Inflammatory macrophage treated with lipopolysaccharide for 1 hour (primary cell): ENCODE results near the gene SPATA21.
A peak's percentile ranks its signal among the peaks of the same experiment; 100 is the strongest.
"Not testable (repeated sequence)": the region's sequence is repeated elsewhere in the genome, so short reads cannot be mapped to it uniquely, and the experiment has no call there.

Source experiments
- DNase-seq, 2 donors: peaks; one replicate each; pipeline ENCODE4 v3.0.0-alpha.2; 2020 to 2022

Gene SPATA21, protein sequence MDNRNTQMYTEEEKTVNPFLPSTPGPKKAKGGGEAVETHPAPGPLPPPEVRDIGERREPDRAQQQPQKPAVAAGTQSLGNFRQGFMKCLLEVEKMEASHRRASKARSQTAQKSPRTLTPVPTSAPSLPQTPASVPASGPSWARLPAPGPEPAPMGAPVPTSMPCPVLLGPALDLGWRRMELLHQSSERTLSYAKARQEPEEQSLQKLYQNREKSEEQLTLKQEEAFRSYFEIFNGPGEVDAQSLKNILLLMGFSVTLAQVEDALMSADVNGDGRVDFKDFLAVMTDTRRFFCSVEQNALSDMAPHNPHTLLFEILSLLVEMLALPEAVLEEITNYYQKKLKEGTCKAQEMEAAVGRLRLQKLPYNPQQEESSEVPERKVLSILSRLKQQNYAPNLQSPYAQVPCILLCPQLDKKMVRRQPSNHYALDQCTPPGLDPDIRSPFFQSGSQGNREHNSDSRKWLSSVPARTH

GRCh38 chr1:16436946-16437474 lies at the start of gene SPATA21:
SPATA21 (minus strand) TSS chr1:16437424; CDS start chr1:16431371, 6,053 bp downstream.
- no peak for DNase-seq

GRCh38 chr1:16487011-16487410 lies 49.8 kb upstream of the SPATA21 start:
- DNase-seq: not testable (repeated sequence)

- not testable (repeated sequence) for DNase-seq
Measured at GRCh38 chr1:16486316-16486715, 49.1 kb upstream of the SPATA21 start.

GRCh38 chr1:16484931-16485330 lies 47.7 kb upstream of the SPATA21 start:
- DNase-seq: no peak

- DNase-seq: no peak
Measured at GRCh38 chr1:16484501-16484835, 47.2 kb upstream of the SPATA21 start.

GRCh38 chr1:16483639-16484500 lies 46.6 kb upstream of the SPATA21 start:
- DNase-seq: not testable (repeated sequence)

DNA sequence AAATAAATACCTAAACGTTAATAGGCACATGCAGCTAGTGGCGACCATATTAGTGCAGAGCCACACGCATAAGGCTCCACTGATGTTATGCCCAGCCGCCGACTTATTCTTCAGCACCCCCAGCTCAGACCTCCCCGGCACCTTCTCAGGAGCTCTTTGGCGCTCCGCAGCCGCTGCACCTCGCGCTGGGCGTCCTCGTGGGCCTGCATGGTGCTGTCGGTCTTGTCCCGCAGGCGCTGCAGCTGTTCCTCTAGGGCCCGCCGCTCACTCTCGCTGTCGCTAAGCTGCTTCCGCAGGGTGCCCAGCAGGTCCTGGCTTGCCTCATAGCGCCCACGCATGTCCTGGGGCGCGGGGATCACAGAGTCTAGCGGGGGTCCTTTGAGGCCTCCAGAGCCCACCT lies 45.9 kb upstream of the SPATA21 start:
- not testable (repeated sequence) for DNase-seq

GRCh38 chr1:16478091-16478490 lies 40.9 kb upstream of the SPATA21 start:
- no peak for DNase-seq

DNA sequence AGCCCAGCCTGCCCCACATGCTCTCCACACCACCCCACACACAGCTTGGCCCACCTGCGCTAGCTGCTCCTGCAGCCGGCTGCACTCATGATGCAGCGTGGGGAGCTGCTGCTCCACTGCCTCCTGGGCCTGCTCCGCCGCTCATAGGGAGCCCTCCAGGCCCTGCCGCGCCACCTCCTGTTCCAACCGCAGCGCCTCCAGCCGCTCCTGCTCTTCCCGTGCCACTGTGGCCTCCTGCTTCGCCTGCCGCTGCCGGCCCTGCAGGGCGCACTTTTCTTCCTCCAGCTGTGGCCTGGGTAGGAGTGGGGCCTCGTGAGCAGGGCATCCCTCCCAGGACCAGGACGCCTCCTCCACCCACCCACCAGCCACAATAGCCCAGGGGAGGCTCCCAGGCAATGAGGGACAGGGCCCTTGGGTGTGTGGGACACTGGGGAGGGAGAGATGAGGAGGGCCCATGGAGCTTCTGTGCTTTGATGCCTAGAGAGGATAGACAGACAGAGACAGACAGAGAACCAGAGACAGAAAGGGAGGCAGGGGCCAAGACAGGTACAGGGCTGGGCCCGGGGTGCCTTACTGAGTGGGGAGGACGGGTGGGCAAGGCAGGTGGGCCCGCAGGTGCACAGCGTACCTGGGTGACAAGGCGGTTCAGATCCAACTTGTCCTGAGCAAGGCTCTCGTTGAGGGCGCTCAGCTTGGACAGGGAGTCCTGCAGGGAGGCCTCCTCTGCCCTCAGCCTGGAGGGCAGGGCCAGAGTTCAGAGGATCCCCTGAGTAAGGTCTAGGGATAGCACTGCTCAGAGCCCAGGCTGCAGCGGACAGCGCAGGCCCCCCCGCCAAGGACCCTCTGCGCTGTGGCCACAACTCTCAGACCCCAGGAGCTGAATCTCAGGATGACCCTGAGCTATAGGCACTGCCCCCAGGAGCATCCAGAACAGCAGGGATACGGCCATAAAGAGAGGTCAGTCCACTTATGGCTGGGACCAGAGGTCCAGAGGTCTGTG lies 38.8 kb upstream of the SPATA21 start:
- not testable (repeated sequence) for DNase-seq

- DNase-seq: not testable (repeated sequence)
Measured at GRCh38 chr1:16474891-16475290, 37.7 kb upstream of the SPATA21 start.

DNA sequence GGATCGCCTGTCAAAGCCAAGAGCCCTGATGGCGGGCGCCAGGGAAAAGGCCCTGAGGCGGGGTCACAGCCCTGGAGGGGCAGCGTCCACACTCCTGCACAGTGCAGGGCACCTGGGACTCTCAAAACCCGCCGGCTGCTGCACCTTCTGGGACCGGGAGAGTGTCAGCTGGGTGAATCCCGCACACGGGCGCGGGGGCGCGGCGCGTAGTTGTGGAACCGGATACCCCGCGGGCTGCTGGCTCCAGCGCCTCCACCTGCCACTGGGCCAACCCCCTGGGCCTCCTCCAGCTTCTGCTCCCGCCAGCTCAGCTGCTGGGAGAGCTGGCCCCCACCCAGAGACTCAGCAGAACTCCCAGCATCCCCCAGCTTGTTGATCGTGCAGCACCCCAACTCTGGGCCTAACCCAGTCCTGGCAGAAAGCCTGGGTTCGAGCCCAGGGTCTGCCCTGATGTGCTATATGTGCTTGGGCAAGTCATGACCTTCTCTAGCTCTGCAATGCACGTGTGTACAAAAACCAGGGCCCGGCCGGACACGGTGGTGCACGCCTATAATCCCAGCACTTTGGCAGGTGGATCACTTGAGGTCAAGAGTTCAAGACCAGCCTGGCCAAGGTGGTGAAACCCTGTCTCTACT lies 37.1 kb upstream of the SPATA21 start:
- no peak for DNase-seq

- no peak for DNase-seq
Measured at GRCh38 chr1:16468558-16468957, 31.3 kb upstream of the SPATA21 start.

- no peak for DNase-seq
Measured at GRCh38 chr1:16464917-16465625, 27.8 kb upstream of the SPATA21 start.

DNA sequence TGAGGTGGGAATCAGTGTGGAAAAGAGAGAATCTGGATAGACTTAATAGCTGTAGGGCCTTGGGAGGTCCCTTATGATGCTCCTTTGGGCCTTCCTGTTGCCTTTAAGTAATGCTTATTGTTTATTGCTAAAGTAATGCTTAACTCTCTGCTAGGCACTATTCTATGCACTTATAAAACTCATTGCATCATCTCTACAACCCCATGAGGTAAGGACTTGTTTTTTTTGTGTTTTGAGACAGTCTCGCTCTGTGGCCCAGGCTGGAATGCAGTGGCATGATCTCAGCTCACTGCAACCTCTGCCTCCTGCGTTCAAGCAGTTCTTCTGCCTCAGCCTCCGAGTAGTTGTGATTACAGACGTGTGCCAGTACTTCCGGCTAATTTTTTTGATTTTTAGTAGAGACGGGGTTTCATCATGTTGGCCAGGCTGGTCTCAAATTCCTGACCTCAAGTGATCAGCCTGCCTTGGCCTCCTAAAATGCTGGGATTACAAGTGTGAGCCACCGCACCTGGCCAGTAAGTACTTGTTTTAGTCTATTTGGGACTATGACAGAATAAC lies 25.6 kb upstream of the SPATA21 start:
- DNase-seq: no peak

DNA sequence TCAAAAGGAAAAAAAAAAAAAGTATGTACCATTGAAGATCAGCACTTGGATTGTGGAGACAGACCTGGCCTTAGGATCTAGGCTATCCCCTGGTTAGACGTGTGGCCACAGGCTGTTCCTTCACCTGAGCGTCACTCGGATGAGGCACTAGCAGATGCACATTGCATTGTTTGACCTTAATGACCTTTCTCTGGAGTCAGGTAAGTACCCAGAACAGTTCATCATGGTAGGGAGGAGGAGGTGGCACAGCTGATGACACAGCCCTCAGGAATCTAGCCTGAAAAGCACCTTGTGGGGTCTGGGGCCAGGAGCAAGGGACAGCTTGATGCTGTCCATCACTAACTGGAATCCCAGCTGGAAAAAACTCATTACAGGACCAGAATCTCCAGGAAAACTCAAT lies 24.5 kb upstream of the SPATA21 start:
- DNase-seq: no peak

DNA sequence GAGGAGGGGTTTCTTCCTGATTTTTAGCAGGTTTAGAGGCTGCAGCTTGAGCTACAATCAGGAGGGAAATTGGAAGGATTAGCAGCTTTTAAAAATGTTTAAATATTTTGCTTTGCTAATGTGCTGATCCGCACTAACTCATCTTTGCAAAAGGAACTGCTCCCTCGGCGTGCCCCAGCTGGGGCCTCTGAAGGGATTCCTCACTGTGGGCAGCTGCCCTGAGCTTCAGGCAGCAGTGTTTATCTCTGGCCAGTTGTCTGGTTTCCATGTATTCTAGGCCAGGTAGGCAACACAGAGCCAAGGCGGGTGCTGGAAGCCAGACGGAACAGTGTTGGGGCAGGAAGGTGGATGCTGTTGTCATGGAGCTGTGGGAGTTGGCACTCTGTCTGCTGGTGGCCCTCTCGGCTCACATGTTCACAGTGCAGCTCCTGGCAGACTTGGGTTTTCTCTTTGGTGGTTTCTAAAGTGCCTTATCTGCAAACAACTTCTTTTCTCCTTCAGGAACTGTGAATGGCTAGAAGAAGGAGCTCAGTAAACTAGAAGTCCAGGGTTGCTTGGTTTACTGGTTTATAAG lies 22.2 kb upstream of the SPATA21 start:
- DNase-seq: no peak

DNA sequence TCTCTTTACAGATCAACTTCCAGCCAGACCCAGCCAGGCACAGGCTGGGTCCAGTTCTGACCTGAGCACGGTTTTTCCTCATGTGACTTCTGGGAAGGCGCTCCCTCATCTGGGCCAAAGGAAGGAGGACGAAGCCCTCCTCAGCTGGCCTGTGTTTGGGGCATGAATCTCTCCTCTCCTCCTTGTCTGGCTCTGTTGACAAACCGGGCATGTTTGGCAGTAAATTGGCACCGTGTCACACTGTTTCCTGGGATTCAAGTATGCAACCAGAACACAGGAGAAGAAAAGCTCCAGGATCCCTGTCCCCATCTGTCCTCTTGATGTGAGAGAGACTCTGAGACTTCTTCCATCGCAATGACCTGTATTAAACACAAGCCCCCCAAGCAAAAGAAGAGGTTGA lies 21.6 kb upstream of the SPATA21 start:
- DNase-seq: no peak

DNA sequence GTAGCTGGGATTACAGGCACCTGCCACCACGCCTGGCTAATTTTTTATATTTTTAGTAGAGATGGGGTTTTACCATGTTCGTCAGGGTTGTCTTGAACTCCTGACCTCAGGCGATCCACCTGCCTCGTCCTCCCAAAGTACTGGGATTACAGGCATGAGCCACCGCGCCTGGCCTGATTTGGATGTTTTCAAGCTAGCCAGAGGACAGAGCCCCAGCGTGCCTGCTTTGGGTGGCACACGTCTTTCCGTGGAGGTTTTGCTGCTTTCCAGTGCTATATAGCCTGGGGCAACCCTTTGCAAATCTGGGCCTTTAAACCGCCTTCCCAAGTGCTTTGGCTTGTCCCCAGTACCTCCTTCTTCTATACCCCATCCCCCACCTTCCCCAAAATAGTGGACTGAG lies 18.9 kb upstream of the SPATA21 start:
- DNase-seq: not testable (repeated sequence)

DNA sequence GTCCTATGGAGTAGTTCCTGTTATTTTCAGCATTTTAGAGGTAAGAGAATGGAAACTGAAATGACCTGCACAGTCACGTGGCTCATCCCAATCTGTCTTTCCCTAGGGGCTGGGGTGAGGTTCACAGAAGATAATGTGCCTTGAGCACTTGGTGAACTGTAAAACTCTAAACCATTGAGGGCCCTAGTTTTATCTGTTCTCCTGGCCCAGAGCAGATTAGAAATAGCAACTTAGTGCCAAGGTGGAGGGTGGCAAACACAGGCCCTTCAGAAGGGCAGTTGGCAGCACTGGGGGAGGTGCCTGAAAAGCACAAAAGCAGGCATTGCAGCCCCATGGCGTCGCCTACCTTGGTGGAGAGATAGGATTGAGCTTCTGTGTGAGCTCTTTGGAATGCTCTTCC lies 17.7 kb upstream of the SPATA21 start:
- not testable (repeated sequence) for DNase-seq

GRCh38 chr1:16451841-16452528 lies 14.8 kb upstream of the SPATA21 start:
- DNase-seq: peak; percentile 11 to 25
